ENCODE measurements around the gene PUM1. TPM values are rescaled to one million over a fixed set of nuclear protein-coding genes. Genes with fewer than 3 reads are reported as not detected.
A peak's percentile ranks its signal among the peaks of the same experiment; 100 is the strongest.

Gene PUM1
- total and polyA plus RNA-seq, 2 of the 4 experiments (the other 2 are of a cell fraction) = 75.4 to 137 TPM

DNA sequence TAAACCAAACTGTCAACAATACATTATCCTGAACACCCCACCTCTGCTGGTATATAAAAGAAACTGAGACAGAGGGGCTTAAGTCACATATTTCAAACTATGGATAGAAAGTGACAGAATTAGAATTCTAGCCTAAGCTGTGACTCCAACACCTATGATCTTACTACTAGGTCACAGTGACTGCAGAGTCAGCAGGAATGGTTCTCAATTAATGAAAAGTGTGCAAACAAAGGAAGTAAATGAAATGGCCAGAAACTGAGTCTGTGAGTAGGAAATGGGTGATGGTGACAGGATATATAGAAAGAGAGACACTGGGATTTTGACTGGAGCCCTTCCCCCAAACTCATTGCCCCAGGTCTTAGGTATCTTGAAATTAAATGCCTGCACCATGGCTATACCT, 118.3 kb downstream of the PUM1 start:
- Histone ChIP-seq H3K9ac (ENCODE audit: low read depth, low read length) (no peak overlapping the region), H3K4me1 (ENCODE audit: control insufficient read depth, insufficient read depth, low read length) (no peaks in the 10 kb centered on the region; the same call in 1 of the 2 replicates), H3K9me1 (ENCODE audit: insufficient read depth, low read length) (peaks cover 8% of the 10 kb centered on the region; the same call in 1 of the 2 replicates), H2AK9ac (replicated peaks; ENCODE audit: low read depth, low read length, poor library complexity) (no peak overlapping the region), H3K4me3 (ENCODE audit: insufficient read depth, low read depth, low read length) (no peak overlapping the region), H3K23ac (ENCODE audit: low read depth, low read length) (no peak overlapping the region), H2AFZ (replicated peaks; ENCODE audit: low read length, poor library complexity) (no peak overlapping the region), H2BK15ac (ENCODE audit: low read depth, low read length) (no peak overlapping the region), H3K27me3 (ENCODE audit: control insufficient read depth, insufficient read depth, low read length) (no peaks in the 10 kb centered on the region), H2AK5ac (ENCODE audit: low read depth, low read length) (no peak overlapping the region), H3K79me1 (ENCODE audit: low read depth in 1 of 2, low read length in 2 of 2) (peaks cover 33 to 49% of the 10 kb centered on the region in 2 experiments), H2BK20ac (ENCODE audit: low read depth, low read length) (no peak overlapping the region), H2BK120ac (ENCODE audit: low read depth, low read length) (no peak overlapping the region), H4K5ac (ENCODE audit: low read depth, low read length) (no peak overlapping the region), H3K56ac (ENCODE audit: extremely low read depth, insufficient read depth, low read length) (no peak overlapping the region), H2BK5ac (ENCODE audit: low read depth, low read length, poor library complexity, severe bottlenecking) (no peak overlapping the region), H3K4me2 (ENCODE audit: low read depth, low read length) (no peak overlapping the region), H4K8ac (ENCODE audit: low read depth in 2 of 2, low read length in 2 of 2) (no peak overlapping the region), H3K36me3 (ENCODE audit: control insufficient read depth, insufficient read depth, low read length) (peaks cover 45% of the 10 kb centered on the region), H3K9me3 (ENCODE audit: control insufficient read depth, insufficient read depth, low read length) (no peaks in the 10 kb centered on the region), H3K18ac (ENCODE audit: low read depth, low read length) (no peak overlapping the region), H3K27ac (ENCODE audit: insufficient read depth, low read length) (no peak overlapping the region), H3K14ac (replicated peaks; ENCODE audit: low read depth, low read length) (no peak overlapping the region), H3K4ac (ENCODE audit: low read depth, low read length) (no peak overlapping the region), H4K91ac (ENCODE audit: insufficient read depth, low read depth, low read length) (no peak overlapping the region), H4K20me1 (ENCODE audit: insufficient read depth, low read length) (peaks cover 3% of the 10 kb centered on the region; the same call in 1 of the 2 replicates)
- intact Hi-C loops (cut with micrococcal nuclease) (no loop called here), in situ Hi-C loops (cut with MboI; ENCODE audit: low sequenced_read_pairs) (no loop called here), dilution Hi-C loops (cut with HindIII; ENCODE audit: low sequenced_read_pairs, unreplicated experiment) (no loop called here)
- ATAC-seq (ENCODE audit: low read depth) = no peak
- BruUV-seq (replicated peaks) = no TSS peak
- no peak for DNase-seq
- ChIA-PET POLR2A (ENCODE audit: unreplicated experiment) (interaction anchor here (0.7 kb wide), 1 partner anchor 79 kb away, joined by 7 read pairs; no protein-coding TSS in a partner anchor), CTCF (interaction anchor here (0.7 kb wide), 1 partner anchor 327 kb away, joined by 4 read pairs; no protein-coding TSS in a partner anchor)
- TF ChIP-seq SMC3 (IDR thresholded peaks at IDR 0.05; ENCODE audit: low read depth, low read length) (no peak), RCOR1 (IDR thresholded peaks at IDR 0.05; ENCODE audit: insufficient replicate concordance, low read length) (no peak), BHLHE40 (IDR thresholded peaks at IDR 0.05; ENCODE audit: low read depth, low read length) (no peak), MAZ (IDR thresholded peaks at IDR 0.05; ENCODE audit: borderline replicate concordance, low read depth, low read length) (no peak), MAFK (IDR thresholded peaks at IDR 0.05; ENCODE audit: low read depth, low read length) (peak; percentile 29; the same call in 1 of the 2 replicates), RFX5 (IDR thresholded peaks at IDR 0.05; ENCODE audit: low read depth, low read length) (no peak), CEBPB (IDR thresholded peaks at IDR 0.05; ENCODE audit: low read depth, low read length) (no peak)
- TF ChIP-seq, protein P1, sequence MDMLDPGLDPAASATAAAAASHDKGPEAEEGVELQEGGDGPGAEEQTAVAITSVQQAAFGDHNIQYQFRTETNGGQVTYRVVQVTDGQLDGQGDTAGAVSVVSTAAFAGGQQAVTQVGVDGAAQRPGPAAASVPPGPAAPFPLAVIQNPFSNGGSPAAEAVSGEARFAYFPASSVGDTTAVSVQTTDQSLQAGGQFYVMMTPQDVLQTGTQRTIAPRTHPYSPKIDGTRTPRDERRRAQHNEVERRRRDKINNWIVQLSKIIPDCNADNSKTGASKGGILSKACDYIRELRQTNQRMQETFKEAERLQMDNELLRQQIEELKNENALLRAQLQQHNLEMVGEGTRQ (IDR thresholded peaks at IDR 0.05; ENCODE audit: low read depth, low read length) = no peak

All from IMR-90 (cell line).